NCI-H748 (cell line): Measurements from ENCODE around the gene LXN.
A peak's percentile ranks its signal among the peaks of the same experiment; 100 is the strongest.

Experiments used
- DNase-seq: peaks from one replicate; lab custom pipeline; 2025; ENCODE audit not compliant: unreplicated experiment; lab: John Stamatoyannopoulos, UW

Gene LXN

DNA sequence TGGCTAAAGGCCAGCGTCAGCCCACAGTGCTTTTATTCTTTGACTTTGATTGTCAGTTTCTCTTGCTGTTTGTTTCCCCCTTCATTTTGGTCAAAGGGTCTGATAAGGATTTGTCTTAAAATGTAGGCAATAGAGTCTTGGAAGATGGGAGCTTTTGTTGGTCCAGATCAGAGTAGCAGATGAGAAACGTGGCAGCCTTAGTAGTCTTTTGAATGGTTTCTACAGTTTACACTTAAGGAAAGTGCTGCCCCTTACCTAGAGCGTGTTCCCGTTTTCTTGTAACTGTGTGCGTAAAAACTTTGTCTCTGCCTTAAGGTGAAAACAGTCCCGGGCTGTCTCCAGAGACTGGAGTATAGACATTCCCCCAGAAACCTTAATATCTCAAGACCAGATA is 630 bp downstream of the LXN start:
- no peak for DNase-seq

DNA sequence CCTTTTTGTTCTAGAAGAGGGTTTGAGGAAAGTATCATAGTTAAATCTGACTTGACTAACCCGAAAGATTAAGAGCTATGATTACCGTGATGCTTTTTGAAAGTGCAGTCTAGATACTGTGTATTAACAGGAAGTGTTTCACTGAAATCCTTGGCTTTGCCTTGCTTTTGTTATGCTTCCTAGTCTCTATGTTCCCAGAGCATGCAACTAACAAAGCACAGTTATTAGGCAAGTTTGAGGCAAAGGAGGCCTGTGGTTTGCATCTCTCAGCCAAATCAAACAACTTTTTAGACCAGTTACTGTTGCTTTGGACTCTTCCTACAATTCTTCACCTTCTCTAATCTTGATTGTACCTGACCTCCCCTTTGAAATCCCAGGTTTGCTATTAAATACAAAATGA is 3.9 kb downstream of the LXN start:
- no peak for DNase-seq

- DNase-seq = no peak
Measured at GRCh38 chr3:158666416-158666815, 6.0 kb downstream of the LXN start.

- DNase-seq = no peak
Measured at GRCh38 chr3:158663832-158664231, 8.6 kb downstream of the LXN start.

- DNase-seq = no peak
Measured at GRCh38 chr3:158663246-158663645, 9.2 kb downstream of the LXN start.

DNA sequence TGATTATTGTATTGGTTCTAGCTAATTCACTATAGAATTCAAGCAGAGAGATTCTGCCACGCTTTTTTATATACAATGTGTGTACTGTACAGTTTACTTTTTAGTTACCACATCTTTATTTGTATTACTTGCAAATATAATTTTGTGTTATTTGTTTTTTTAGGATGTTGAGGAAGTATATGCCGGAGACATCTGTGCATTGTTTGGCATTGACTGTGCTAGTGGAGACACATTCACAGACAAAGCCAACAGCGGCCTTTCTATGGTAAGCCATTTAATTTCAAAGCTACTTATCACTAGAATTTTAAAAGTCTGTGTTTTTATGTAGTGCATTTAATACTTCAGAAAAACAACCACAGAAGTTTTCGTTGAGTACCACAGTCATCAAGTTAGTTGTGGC is 11.7 kb downstream of the LXN start:
- no peak for DNase-seq

- DNase-seq = peak; percentile 10
Measured at GRCh38 chr3:158659454-158660237, 12.8 kb downstream of the LXN start.

DNA sequence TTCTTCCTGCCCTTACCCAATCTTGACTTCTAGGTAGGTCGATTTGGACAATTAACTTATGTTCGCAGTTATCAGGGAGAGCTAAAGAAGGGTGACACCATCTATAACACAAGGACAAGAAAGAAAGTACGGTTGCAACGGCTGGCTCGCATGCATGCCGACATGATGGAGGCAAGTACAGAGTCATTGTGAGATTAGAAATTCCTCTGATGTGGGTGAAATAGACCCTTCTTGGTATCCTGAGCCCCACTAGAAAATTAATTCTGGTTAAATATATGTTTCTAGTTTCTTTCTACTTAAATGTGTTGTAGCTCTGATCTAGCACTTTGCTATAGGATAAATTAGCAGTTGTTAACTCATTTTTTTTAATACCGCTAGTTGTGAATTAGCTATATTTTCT is 13.6 kb downstream of the LXN start:
- no peak for DNase-seq

- no peak for DNase-seq
Measured at GRCh38 chr3:158652463-158652862, 20.0 kb downstream of the LXN start.

DNA sequence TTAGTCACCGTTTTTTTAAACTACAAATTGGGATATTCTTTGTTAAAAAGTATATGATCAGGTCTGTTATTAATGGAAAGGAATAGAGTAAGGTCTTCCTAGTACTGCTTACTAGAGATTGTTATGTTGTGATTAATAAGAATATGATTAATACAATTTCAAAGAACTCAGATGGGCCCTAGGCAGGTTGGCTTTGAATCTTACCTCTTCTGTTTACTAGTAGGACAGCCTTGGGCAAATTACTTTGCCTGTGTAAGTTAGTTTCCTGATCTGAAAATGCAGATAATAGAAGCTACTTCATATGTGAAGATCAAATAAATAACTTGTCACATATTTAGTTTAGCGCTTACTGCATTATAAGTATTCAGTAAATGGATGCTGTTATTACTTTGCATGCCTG is 21.3 kb downstream of the LXN start:
- no peak for DNase-seq

DNA sequence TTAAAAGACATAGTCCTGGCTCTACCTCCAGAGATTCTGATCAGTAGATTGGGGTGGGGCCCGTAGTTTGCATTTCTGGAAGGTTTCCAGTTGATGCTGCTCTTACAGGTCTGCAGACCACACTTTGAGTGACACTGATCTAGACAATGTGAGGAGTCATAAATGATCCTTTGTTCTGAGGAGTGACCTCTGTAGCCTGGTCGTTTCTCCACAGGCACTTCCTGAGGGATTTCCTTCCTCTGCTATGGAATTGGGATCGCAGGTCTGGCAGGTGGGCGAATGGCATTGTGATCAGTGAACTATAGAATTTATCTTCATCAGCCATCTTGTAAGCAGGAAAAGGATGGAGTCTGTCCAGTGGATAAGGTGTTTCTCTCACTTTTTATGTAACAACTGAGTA is 22.7 kb downstream of the LXN start:
- DNase-seq = no peak

- peak; percentile 94 for DNase-seq
Measured at GRCh38 chr3:158644345-158644908, 28.0 kb downstream of the LXN start, which contains the start of gene GFM1. GFM1 (plus strand) TSS chr3:158644527; CDS start chr3:158644635, 108 bp downstream.

DNA sequence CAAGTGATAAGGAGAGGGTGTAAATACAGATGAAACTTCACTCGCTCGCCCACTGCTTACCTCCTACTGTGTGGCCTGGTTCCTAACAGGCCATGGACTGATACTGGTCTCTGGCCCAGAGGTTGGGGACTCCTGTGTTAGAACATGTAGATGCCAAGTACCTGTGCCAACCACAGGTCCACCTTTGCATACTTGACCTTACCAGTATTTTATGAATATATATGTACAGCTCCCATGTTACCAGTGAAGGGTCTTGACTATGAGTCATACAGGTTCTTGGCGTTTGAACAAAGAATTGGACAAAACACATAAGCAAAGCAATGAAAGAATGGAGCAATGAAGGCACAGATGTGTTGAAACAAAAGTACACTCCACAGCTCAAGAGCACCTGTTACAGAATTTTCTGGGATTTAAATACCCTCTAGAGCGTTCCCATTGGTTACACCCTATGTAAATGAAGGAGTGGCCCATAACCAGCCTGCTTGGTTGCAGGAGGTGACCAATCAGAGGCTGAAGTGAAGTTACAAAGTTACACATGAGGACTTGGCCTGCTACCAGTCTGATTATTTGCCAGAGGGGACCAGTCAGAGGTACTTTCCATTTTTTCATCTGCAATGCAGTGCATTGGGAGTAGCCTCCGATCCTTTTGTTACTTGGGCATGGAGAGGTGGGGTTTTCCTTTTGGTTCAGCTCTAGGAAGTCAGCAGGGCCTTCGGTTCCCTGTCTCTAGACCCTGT is 29.8 kb downstream of the LXN start:
- no peak for DNase-seq

DNA sequence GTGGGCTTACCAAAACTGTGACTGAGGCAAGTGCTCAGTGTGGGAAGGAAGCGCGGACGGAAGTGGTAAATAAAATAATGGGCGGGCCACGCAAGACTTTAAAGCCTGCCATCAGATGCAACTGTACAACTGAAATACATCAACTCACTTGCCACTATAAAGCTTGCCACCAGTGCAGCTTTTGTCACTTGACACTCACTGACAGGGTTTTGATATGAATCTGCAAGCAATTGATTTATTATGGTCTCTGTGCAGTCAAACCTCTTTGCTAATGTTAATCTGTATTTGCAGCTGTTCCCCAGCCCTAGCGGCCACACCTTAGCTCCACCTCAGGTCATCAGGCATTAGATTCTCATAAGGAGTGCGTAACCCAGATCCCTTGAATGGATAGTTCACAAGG is 30.4 kb downstream of the LXN start:
- DNase-seq = no peak

- no peak for DNase-seq
Measured at GRCh38 chr3:158640646-158641045, 31.8 kb downstream of the LXN start.

- no peak for DNase-seq
Measured at GRCh38 chr3:158631981-158632380, 40.5 kb downstream of the LXN start.

- no peak for DNase-seq
Measured at GRCh38 chr3:158625881-158626280, 46.6 kb downstream of the LXN start.

- DNase-seq = no peak
Measured at GRCh38 chr3:158617982-158618875, 54.2 kb downstream of the LXN start.
